Astrocyte of the spinal cord (primary cell): ENCODE data around the gene OR5K1.

ENCODE experiments used
- DNase-seq: peaks from one replicate; pipeline ENCODE4 v3.0.0; 2011; ENCODE audit warnings: low read depth, low spot score
- H3K4me3 ChIP-seq: 2 replicates; pipeline ENCODE4 v1.5.1; 2011; ENCODE audit warnings: low read depth, mild to moderate bottlenecking, low read length, moderate library complexity
- CTCF ChIP-seq: IDR thresholded peaks from 2 replicates; pipeline ENCODE4 v1.5.1; 2012; ENCODE audit warnings: low read depth, mild to moderate bottlenecking, low read length, inconsistent platforms
- in situ Hi-C: cut with HindIII; loops from 2 replicates; pipeline ENCODE4 v1.10.0; 2017; ENCODE audit warnings: low sequenced_read_pairs

The OR5K1 gene

GRCh38 chr3:98519351-98519750 lies 56.4 kb downstream of the OR5K1 start:
- in situ Hi-C loops = no loop called here
- DNase-seq = peak; percentile 11
- no peak overlapping the region for H3K4me3 ChIP-seq
- no peak for TF ChIP-seq CTCF

GRCh38 chr3:98521897-98522543 lies 59.0 kb downstream of the OR5K1 start:
- TF ChIP-seq CTCF = no peak
- DNase-seq = peak; percentile 78
- in situ Hi-C loops = no loop called here
- H3K4me3 ChIP-seq = peak overlapping the region; percentile 83
